ENCODE data around the gene PRM1.

The PRM1 gene

DNA sequence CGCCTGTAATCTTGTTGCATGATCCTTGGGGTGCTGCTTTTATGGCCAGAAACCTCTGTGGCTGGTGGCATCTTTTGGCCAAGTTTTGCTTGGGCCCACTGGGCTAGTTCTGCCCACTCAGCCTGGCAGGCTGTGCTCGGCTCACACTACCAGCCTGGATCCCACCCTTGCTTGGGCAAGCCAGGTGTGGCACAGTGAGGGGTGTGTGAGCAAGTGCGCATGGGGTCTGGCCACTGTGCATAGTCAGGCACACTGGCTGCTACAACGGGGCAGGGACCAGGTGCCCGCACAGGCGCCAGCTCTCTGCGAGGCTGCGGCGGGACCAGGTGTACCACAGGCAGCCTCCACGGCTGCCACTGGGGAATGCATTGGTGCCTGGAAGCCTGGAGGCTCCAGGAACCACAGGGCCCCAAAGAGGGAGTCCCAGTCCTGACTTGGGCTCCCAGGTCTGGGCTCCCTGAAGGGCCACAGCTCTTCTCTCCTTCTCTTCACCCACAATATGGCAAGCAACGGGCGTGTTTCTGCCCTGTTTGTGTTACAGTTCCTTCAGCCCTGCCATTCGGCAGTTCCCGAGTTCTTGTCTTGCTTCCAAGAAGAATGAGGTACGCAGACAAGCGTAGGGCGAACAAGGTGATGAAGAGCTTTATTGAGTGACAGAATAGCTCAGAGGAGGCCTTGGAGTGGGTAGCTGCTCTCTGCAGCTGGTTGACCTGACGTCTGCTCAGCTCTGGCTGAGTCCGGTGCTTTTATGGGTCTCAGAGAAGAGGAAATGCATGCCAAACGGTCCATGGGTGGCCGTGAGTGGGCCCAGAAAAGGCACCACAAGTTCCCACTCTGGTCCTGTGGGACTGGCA is 26.7 kb upstream of the PRM1 start:
- no peak for TF ChIP-seq CTCF (IDR thresholded peaks at IDR 0.05; ENCODE audit: borderline replicate concordance, extremely low read depth, low read length, poor library complexity, severe bottlenecking)
- TF ChIP-seq EZH2 (IDR thresholded peaks at IDR 0.05; ENCODE audit: borderline replicate concordance, low read depth, low read length, severe bottlenecking), result no peak
- no peaks in the 10 kb centered on the region for H4K20me1 ChIP-seq (ENCODE audit: insufficient read depth, low read length)
- H3K9me3 ChIP-seq (ENCODE audit: insufficient read depth, low read length, severe bottlenecking), result no peaks in the 10 kb centered on the region
- H3K4me1 ChIP-seq (ENCODE audit: insufficient read depth, low read length), result peaks cover 52% of the 10 kb centered on the region
- no peak overlapping the region for H2AFZ ChIP-seq (ENCODE audit: low read depth, low read length)
- H3K36me3 ChIP-seq (ENCODE audit: insufficient read depth, low read length), result no peaks in the 10 kb centered on the region
- no peak overlapping the region for H3K4me2 ChIP-seq (ENCODE audit: insufficient read depth, low read length)
- H3K9ac ChIP-seq (ENCODE audit: low read depth, low read length), result no peak overlapping the region
- H3K27me3 ChIP-seq (ENCODE audit: insufficient read depth, low read length, poor library complexity), result no peaks in the 10 kb centered on the region
- DNase-seq (no peak), ATAC-seq (ENCODE audit: insufficient read depth, low read depth) (no peak)
- H3K4me3 ChIP-seq (ENCODE audit: low read depth in 1 of 2, low read length in 2 of 2), result no peak overlapping the region
- no peaks in the 10 kb centered on the region for H3K79me2 ChIP-seq (ENCODE audit: insufficient read depth, low read length)
- H3K27ac ChIP-seq (ENCODE audit: low read length), result peak overlapping the region; percentile 61

DNA sequence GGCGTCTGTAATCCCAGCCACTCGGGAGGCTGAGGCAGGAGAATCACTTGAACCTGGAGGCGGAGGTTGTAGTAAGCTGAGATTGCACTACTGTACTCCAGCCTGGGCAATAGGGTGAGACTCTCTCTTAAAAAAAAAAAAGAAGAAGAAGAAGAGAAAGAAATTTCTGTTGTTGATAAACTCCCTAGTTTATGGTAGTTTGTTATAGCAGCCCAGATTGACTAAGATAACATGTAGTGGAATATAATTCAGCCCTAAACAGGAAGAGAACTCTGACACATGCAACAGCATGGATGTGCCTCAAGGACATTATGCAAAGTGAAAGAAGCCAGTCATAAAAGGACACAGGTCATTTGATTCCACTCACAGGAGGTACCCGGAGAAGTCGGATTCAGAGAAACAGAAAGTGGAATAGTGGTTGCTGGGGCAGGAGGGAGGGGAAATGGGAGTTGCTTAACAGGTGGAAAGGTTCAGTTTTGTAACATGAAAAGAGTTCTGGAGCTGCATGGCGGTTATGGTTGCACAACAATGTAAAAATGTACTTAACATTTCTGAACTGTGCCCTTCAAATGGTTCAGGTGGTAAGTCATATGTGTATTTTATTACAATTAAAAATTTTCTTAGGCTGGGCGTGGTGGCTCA is 26.0 kb upstream of the PRM1 start:
- H3K4me2 ChIP-seq (ENCODE audit: insufficient read depth, low read length), result no peak overlapping the region
- H3K27me3 ChIP-seq (ENCODE audit: insufficient read depth, low read length, poor library complexity), result no peaks in the 10 kb centered on the region
- H3K9me3 ChIP-seq (ENCODE audit: insufficient read depth, low read length, severe bottlenecking), result no peaks in the 10 kb centered on the region
- no peak overlapping the region for H3K4me3 ChIP-seq (ENCODE audit: low read depth in 1 of 2, low read length in 2 of 2)
- no peaks in the 10 kb centered on the region for H3K79me2 ChIP-seq (ENCODE audit: insufficient read depth, low read length)
- H4K20me1 ChIP-seq (ENCODE audit: insufficient read depth, low read length), result no peaks in the 10 kb centered on the region
- no peak overlapping the region for H2AFZ ChIP-seq (ENCODE audit: low read depth, low read length)
- no peak overlapping the region for H3K27ac ChIP-seq (ENCODE audit: low read length)
- DNase-seq, result no peak
- no peak for ATAC-seq (ENCODE audit: insufficient read depth, low read depth)
- no peak overlapping the region for H3K9ac ChIP-seq (ENCODE audit: low read depth, low read length)
- TF ChIP-seq CTCF (IDR thresholded peaks at IDR 0.05; ENCODE audit: borderline replicate concordance, extremely low read depth, low read length, poor library complexity, severe bottlenecking) (no peak), EZH2 (IDR thresholded peaks at IDR 0.05; ENCODE audit: borderline replicate concordance, low read depth, low read length, severe bottlenecking) (no peak)
- no peaks in the 10 kb centered on the region for H3K36me3 ChIP-seq (ENCODE audit: insufficient read depth, low read length)
- peaks cover 45% of the 10 kb centered on the region for H3K4me1 ChIP-seq (ENCODE audit: insufficient read depth, low read length)

DNA sequence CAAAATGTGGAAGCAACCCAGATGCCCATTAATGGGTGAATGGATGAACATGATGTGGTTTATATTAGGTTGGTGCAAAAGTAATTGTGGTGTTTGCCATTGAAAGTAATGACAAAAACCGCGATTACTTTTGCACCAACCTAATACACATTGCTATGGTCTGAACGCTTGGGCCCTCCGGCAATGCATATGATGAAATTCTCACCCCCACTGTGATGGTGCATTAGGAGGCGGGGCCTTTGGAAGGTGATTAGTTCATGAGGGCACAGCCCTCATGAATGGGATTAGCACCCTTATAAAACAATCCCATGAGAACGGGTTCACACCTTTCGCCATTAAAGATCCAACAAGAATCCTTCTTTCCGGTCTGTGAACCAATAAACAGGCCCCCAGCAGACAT is 25.3 kb upstream of the PRM1 start:
- no peaks in the 10 kb centered on the region for H3K27me3 ChIP-seq (ENCODE audit: insufficient read depth, low read length, poor library complexity)
- TF ChIP-seq CTCF (IDR thresholded peaks at IDR 0.05; ENCODE audit: borderline replicate concordance, extremely low read depth, low read length, poor library complexity, severe bottlenecking) (no peak), EZH2 (IDR thresholded peaks at IDR 0.05; ENCODE audit: borderline replicate concordance, low read depth, low read length, severe bottlenecking) (no peak)

More for the DNA sequence above, 25.3 kb upstream of the PRM1 start:
- Histone ChIP-seq H3K4me3 (ENCODE audit: low read depth in 1 of 2, low read length in 2 of 2) (no peak overlapping the region), H3K9me3 (ENCODE audit: insufficient read depth, low read length, severe bottlenecking) (no peaks in the 10 kb centered on the region), H4K20me1 (ENCODE audit: insufficient read depth, low read length) (no peaks in the 10 kb centered on the region), H3K4me1 (ENCODE audit: insufficient read depth, low read length) (peaks cover 39% of the 10 kb centered on the region), H3K36me3 (ENCODE audit: insufficient read depth, low read length) (no peaks in the 10 kb centered on the region), H3K4me2 (ENCODE audit: insufficient read depth, low read length) (no peak overlapping the region), H3K79me2 (ENCODE audit: insufficient read depth, low read length) (no peaks in the 10 kb centered on the region), H2AFZ (ENCODE audit: low read depth, low read length) (no peak overlapping the region), H3K27ac (ENCODE audit: low read length) (no peak overlapping the region), H3K9ac (ENCODE audit: low read depth, low read length) (no peak overlapping the region)
- ATAC-seq (ENCODE audit: insufficient read depth, low read depth), result no peak
- DNase-seq, result no peak
